ENCODE data around the gene LRRN4. TPM values are rescaled to one million over a fixed set of nuclear protein-coding genes. Genes with fewer than 3 reads are reported as not detected.

The LRRN4 gene
- total RNA-seq, 1 experiment from 2014 or later = 0.86 TPM

Other genes starting within 250 kb of the LRRN4 start
- 0.42 and 1.5 TPM in 2 replicates for gene CHGB, start 142.6 kb downstream of the LRRN4 start, total RNA-seq (2014; rRNA removed; shearing (Covaris generic))
- gene TRMT6, start 103.5 kb downstream of the LRRN4 start, total RNA-seq (2014; rRNA removed; shearing (Covaris generic)) = 23.4 and 28.9 TPM in 2 replicates
- 38.0 and 43.8 TPM in 2 replicates for gene MCM8, start 103.4 kb downstream of the LRRN4 start, total RNA-seq (2014; rRNA removed; shearing (Covaris generic))
- gene CRLS1, start 47.9 kb downstream of the LRRN4 start, total RNA-seq (2014; rRNA removed; shearing (Covaris generic)) = 54.5 and 80.8 TPM in 2 replicates
- 4.6 and 5.7 TPM in 2 replicates for gene FERMT1, start 69.0 kb upstream of the LRRN4 start, total RNA-seq (2014; rRNA removed; shearing (Covaris generic))